GM12878 (cell line): ENCODE measurements around the gene MAGEB17.

Source experiments
- EZH2 ChIP-seq: IDR thresholded peaks from 2 replicates; pipeline ENCODE4 v1.6.1; 2012; ENCODE audit warnings: low read depth, mild to moderate bottlenecking, control low read depth, inconsistent platforms, low read length, borderline replicate concordance; ENCODE audit not compliant: control insufficient read depth
- HDAC2 ChIP-seq: fragments of 200-600 bp; sonication (generic); IDR thresholded peaks from 2 replicates; pipeline ENCODE4 v1.6.1; 2017
- TF ChIP-seq, protein P1 (sequence below): IDR thresholded peaks from 2 replicates; pipeline ENCODE4 v1.6.1; 2011; ENCODE audit warnings: borderline replicate concordance, low read depth, mild to moderate bottlenecking, moderate library complexity, mixed read lengths, low read length; ENCODE audit not compliant: insufficient read depth; ENCODE audit errors: extremely low read length
- TF ChIP-seq, protein P2 (sequence below), 3 experiments: IDR thresholded peaks in 2 of 3; conservative IDR thresholded peaks in 1 of 3; 2 replicates each; pipeline ENCODE4 v1.5.1; 2011; ENCODE audit warnings: low read depth in 3 of 3, low read length in 3 of 3, mild to moderate bottlenecking in 3 of 3, control low read depth in 2 of 3, moderate library complexity in 2 of 3, inconsistent platforms in 1 of 3, mixed read lengths in 1 of 3; ENCODE audit not compliant: control insufficient read depth in 2 of 3, insufficient read depth in 1 of 3; ENCODE audit errors: extremely low read depth in 1 of 3

DNA sequence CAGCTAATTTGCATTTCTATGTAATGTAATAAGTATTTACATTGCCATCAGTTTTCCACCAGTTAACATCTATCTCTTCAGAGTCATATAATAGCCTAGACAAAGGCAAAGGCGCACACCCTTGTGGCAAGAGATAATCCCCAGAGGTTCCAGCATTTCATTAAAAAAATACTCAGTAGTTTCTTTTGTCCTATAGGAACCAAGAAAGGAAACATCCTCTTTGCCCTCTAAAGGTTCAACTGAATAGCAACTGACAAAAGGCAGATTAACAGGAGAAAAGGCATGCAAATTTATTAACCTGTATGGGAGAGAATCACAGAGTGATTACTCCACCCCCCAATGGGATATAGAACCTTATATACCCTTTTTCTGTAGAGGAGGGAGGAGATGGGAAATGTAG lies 48.4 kb downstream of the MAGEB17 start:
- no peak for TF ChIP-seq HDAC2
- TF ChIP-seq, protein P1, sequence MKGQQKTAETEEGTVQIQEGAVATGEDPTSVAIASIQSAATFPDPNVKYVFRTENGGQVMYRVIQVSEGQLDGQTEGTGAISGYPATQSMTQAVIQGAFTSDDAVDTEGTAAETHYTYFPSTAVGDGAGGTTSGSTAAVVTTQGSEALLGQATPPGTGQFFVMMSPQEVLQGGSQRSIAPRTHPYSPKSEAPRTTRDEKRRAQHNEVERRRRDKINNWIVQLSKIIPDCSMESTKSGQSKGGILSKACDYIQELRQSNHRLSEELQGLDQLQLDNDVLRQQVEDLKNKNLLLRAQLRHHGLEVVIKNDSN = no peak
- TF ChIP-seq EZH2 = no peak
- TF ChIP-seq, protein P2, sequence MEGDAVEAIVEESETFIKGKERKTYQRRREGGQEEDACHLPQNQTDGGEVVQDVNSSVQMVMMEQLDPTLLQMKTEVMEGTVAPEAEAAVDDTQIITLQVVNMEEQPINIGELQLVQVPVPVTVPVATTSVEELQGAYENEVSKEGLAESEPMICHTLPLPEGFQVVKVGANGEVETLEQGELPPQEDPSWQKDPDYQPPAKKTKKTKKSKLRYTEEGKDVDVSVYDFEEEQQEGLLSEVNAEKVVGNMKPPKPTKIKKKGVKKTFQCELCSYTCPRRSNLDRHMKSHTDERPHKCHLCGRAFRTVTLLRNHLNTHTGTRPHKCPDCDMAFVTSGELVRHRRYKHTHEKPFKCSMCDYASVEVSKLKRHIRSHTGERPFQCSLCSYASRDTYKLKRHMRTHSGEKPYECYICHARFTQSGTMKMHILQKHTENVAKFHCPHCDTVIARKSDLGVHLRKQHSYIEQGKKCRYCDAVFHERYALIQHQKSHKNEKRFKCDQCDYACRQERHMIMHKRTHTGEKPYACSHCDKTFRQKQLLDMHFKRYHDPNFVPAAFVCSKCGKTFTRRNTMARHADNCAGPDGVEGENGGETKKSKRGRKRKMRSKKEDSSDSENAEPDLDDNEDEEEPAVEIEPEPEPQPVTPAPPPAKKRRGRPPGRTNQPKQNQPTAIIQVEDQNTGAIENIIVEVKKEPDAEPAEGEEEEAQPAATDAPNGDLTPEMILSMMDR (IDR thresholded peaks at IDR 0.05 in 2 of 3, conservative IDR thresholded peaks at IDR 0.05 in 1 of 3; ENCODE audit: control insufficient read depth in 2 of 3, extremely low read depth in 1 of 3, insufficient read depth in 1 of 3, low read depth in 3 of 3, low read length in 3 of 3) = no peak
